H1 (cell line): Measurements from ENCODE around the gene PF4V1. TPM values are rescaled to one million over a fixed set of nuclear protein-coding genes. Genes with fewer than 3 reads are reported as not detected.

Experiments used
- CTCF ChIA-PET: fragments of 300-600 bp; sonication (Branson Sonifier 250); formaldehyde crosslinking; loops from one replicate; lab custom pipeline; 2021; ENCODE audit not compliant: partially characterized antibody; lab: Charles Lee
- POLR2A ChIA-PET: fragments of 300-600 bp; sonication (Branson Sonifier 250); formaldehyde crosslinking; loops from one replicate; lab custom pipeline; 2021; ENCODE audit warnings: inconsistent platforms; ENCODE audit not compliant: partially characterized antibody; lab: Charles Lee
- DNase-seq, 2 experiments: peaks; one replicate each; pipeline versions ENCODE4 v3.0.0 to v3.0.0-alpha.2; 2010 to 2022; ENCODE audit warnings: low spot score in 2 of 2, low read depth in 1 of 2, mixed read lengths in 1 of 2
- FAIRE-seq: peaks from 2 replicates; lab custom pipeline; 2011; peaks lifted over from hg19 to GRCh38; lab: Jason Lieb, UNC
- H2AFZ ChIP-seq: 2 replicates; pipeline ENCODE4 v1.8.1; 2012; ENCODE audit warnings: low read length, inconsistent platforms
- H2AK5ac ChIP-seq: 2 replicates; pipeline ENCODE4 v1.6.1; 2013; ENCODE audit warnings: low read depth, low read length
- H2BK120ac ChIP-seq: replicated peaks from 2 replicates; pipeline ENCODE3; 2013; ENCODE audit warnings: low read depth, low read length, inconsistent platforms
- H2BK12ac ChIP-seq: 2 replicates; pipeline ENCODE4 v1.6.1; 2013; ENCODE audit warnings: low read depth, low read length
- H2BK15ac ChIP-seq: 2 replicates; pipeline ENCODE4 v1.6.1; 2013; ENCODE audit warnings: low read length
- H2BK20ac ChIP-seq: 2 replicates; pipeline ENCODE4 v1.6.1; 2013; ENCODE audit warnings: low read length
- H2BK5ac ChIP-seq: 2 replicates; pipeline ENCODE4 v1.6.1; 2013; ENCODE audit warnings: low read depth, low read length
- H3K14ac ChIP-seq: 2 replicates; pipeline ENCODE4 v1.6.1; 2013; ENCODE audit warnings: inconsistent platforms; ENCODE audit not compliant: insufficient read length
- H3K18ac ChIP-seq: 2 replicates; pipeline ENCODE4 v1.6.1; 2013; ENCODE audit warnings: low read length; ENCODE audit errors: extremely low read depth
- H3K23ac ChIP-seq: 2 replicates; pipeline ENCODE4 v1.6.1; 2013; ENCODE audit warnings: inconsistent platforms; ENCODE audit not compliant: insufficient read length
- H3K23me2 ChIP-seq: 2 replicates; pipeline ENCODE4 v1.6.1; 2013; ENCODE audit warnings: low read depth, low read length
- H3K27ac ChIP-seq: 2 replicates; pipeline ENCODE4 v1.6.1; 2011; ENCODE audit warnings: low read depth, low read length, inconsistent platforms
- H3K27me3 ChIP-seq, 4 experiments: replicated peaks in 1 of 4; 1 replicate in 1 of 4; 2 replicates in 3 of 4; pipeline versions ENCODE4 v1.6.1 to v1.8.1; 2011 to 2013; ENCODE audit warnings: low read length in 3 of 4, mild to moderate bottlenecking in 3 of 4, inconsistent platforms in 2 of 4, mixed read lengths in 2 of 4, moderate library complexity in 1 of 4; ENCODE audit not compliant: control insufficient read depth in 3 of 4, insufficient read depth in 3 of 4; ENCODE audit errors: extremely low read depth in 1 of 4
- H3K36me3 ChIP-seq, 4 experiments: 2 replicates each; pipeline versions ENCODE4 v1.6.1 to v1.8.1; 2011 to 2013; ENCODE audit warnings: mild to moderate bottlenecking in 4 of 4, low read length in 3 of 4, moderate library complexity in 2 of 4, control low read depth in 1 of 4, inconsistent platforms in 1 of 4; ENCODE audit not compliant: insufficient read depth in 4 of 4, control insufficient read depth in 2 of 4
- H3K4ac ChIP-seq: replicated peaks from 2 replicates; pipeline ENCODE3; 2013; ENCODE audit warnings: low read length, low read depth, mixed read lengths, inconsistent platforms; ENCODE audit not compliant: insufficient read length
- H3K4me1 ChIP-seq, 4 experiments: replicated peaks in 1 of 4; 1 replicate in 1 of 4; 2 replicates in 3 of 4; pipeline versions ENCODE4 v1.6.1 to v1.8.1; 2011 to 2013; ENCODE audit warnings: low read length in 3 of 4, inconsistent platforms in 2 of 4, mixed read lengths in 1 of 4; ENCODE audit not compliant: insufficient read depth in 4 of 4, control insufficient read depth in 3 of 4
- H3K4me2 ChIP-seq, 2 experiments: 2 replicates each; pipeline versions ENCODE4 v1.6.1 to v1.8.1; 2011 to 2013; ENCODE audit warnings: low read depth in 2 of 2, low read length in 2 of 2, control low read depth in 1 of 2, inconsistent platforms in 1 of 2, mild to moderate bottlenecking in 1 of 2; ENCODE audit not compliant: insufficient read depth in 1 of 2
- H3K4me3 ChIP-seq, 4 experiments: fragments of 200-600, 300-600 bp in 1 of 4; sonication (generic), shearing (Covaris generic), sonication (Bioruptor Twin) in 1 of 4; 2 replicates each; pipeline versions ENCODE4 v1.5.1 to v1.8.1; 2011 to 2016; ENCODE audit warnings: low read length in 4 of 4, low read depth in 3 of 4, control low read depth in 2 of 4, inconsistent platforms in 2 of 4, mild to moderate bottlenecking in 2 of 4, mixed read lengths in 1 of 4, moderate library complexity in 1 of 4; ENCODE audit not compliant: insufficient read depth in 2 of 4; ENCODE audit errors: extremely low read depth in 1 of 4
- H3K56ac ChIP-seq: replicated peaks from 2 replicates; pipeline ENCODE3; 2013; ENCODE audit warnings: low read depth, mild to moderate bottlenecking, mixed read lengths, low read length, inconsistent platforms; ENCODE audit not compliant: insufficient read length
- H3K79me1 ChIP-seq: 2 replicates; pipeline ENCODE4 v1.6.1; 2013; ENCODE audit warnings: low read depth, low read length, control low read depth
- H3K79me2 ChIP-seq, 2 experiments: 2 replicates each; pipeline versions ENCODE4 v1.6.1 to v1.8.1; 2012 to 2013; ENCODE audit warnings: low read length in 2 of 2, mild to moderate bottlenecking in 2 of 2, inconsistent platforms in 1 of 2; ENCODE audit not compliant: insufficient read depth in 2 of 2, control insufficient read depth in 1 of 2
- H3K9ac ChIP-seq, 4 experiments: replicated peaks in 1 of 4; 1 replicate in 1 of 4; 2 replicates in 3 of 4; pipeline versions ENCODE4 v1.6.1 to v1.8.1; 2011 to 2013; ENCODE audit warnings: low read depth in 3 of 4, low read length in 3 of 4, control low read depth in 2 of 4, mild to moderate bottlenecking in 2 of 4, moderate library complexity in 2 of 4, inconsistent platforms in 1 of 4; ENCODE audit errors: extremely low read depth in 1 of 4
- H3K9me3 ChIP-seq, 2 experiments: 2 replicates each; pipeline versions ENCODE4 v1.6.1 to v1.8.1; 2012 to 2013; ENCODE audit warnings: mild to moderate bottlenecking in 2 of 2, moderate library complexity in 2 of 2, control low read depth in 1 of 2, inconsistent platforms in 1 of 2, low read depth in 1 of 2, low read length in 1 of 2, mixed read lengths in 1 of 2; ENCODE audit not compliant: insufficient read depth in 2 of 2
- H4K20me1 ChIP-seq, 2 experiments: replicated peaks in 1 of 2; 2 replicates each; pipeline versions ENCODE3 to v1.8.1; 2011 to 2013; ENCODE audit warnings: inconsistent platforms in 2 of 2, low read length in 2 of 2, mild to moderate bottlenecking in 1 of 2; ENCODE audit not compliant: insufficient read depth in 2 of 2, control insufficient read depth in 1 of 2
- H4K5ac ChIP-seq: 2 replicates; pipeline ENCODE4 v1.6.1; 2013; ENCODE audit warnings: low read length, low read depth, mixed read lengths, inconsistent platforms; ENCODE audit not compliant: insufficient read length
- H4K8ac ChIP-seq: 2 replicates; pipeline ENCODE4 v1.8.0; 2013; ENCODE audit warnings: mild to moderate bottlenecking, moderate library complexity, low read length, inconsistent platforms; ENCODE audit not compliant: insufficient read depth; ENCODE audit errors: extremely low read depth
- H4K91ac ChIP-seq: replicated peaks from 2 replicates; pipeline ENCODE3; 2013; ENCODE audit warnings: low read length, mixed read lengths, inconsistent platforms; ENCODE audit not compliant: insufficient read length
- SIRT6 ChIP-seq: IDR thresholded peaks from one replicate; pipeline ENCODE4 v1.7.1; 2012; ENCODE audit warnings: low read length, inconsistent platforms
- TAF1 ChIP-seq: IDR thresholded peaks from 2 replicates; pipeline ENCODE4 v1.6.1; 2011; ENCODE audit warnings: mild to moderate bottlenecking, low read depth, low read length
- YY1 ChIP-seq: IDR thresholded peaks from 2 replicates; pipeline ENCODE4 v1.6.1; 2011; ENCODE audit warnings: low read depth, mild to moderate bottlenecking, low read length
- WGBS, 2 experiments: shearing (Covaris generic) in 1 of 2; methylation state at CpG; one replicate each; pipeline versions ENCODE4 v1.1.6 to v1.1.7; 2013 to 2015; ENCODE audit warnings: low lambda C conversion rate in 2 of 2, mixed read lengths in 2 of 2, inconsistent platforms in 1 of 2, low coverage in 1 of 2, missing lambda C conversion rate in 1 of 2; ENCODE audit not compliant: insufficient replicate concordance in 2 of 2, insufficient coverage in 1 of 2, insufficient read length in 1 of 2; ENCODE audit errors: extremely low coverage in 1 of 2, missing lambda C conversion rate in 1 of 2; 5-methylcytosine and 5-hydroxymethylcytosine counted together
- polyA plus RNA-seq, 7 experiments: library from polyadenylated mRNA; depleted of rRNA in 3 of 7; stranded (reverse) in 5 of 7; unstranded in 2 of 7; fragments of >200 nt in 5 of 7; fragments of 200-250 nt in 2 of 7; gene quantifications; 1 replicate in 5 of 7; 2 replicates in 1 of 7; 4 replicates in 1 of 7; pipeline versions ENCODE4 v1.2.1 to v1.2.3, GENCODE V29; 2011 to 2013; ENCODE audit warnings: missing spikeins in 2 of 7, mixed read lengths in 2 of 7
- total RNA-seq: library from RNA; stranded (reverse); fragmentation: NEBNext Ultra II Directional; extraction: Animal tissue kit (Norgen Biotek cat#: 25700); gene quantifications from 2 replicates; pipeline ENCODE4 v1.2.1, GENCODE V29; 2021
- TF ChIP-seq, protein P1 (sequence below), 3 experiments: IDR thresholded peaks; 1 replicate in 2 of 3; 2 replicates in 1 of 3; pipeline versions ENCODE4 v1.5.1 to v1.6.1; 2011; ENCODE audit warnings: low read length in 3 of 3, mild to moderate bottlenecking in 3 of 3, inconsistent platforms in 2 of 3, low read depth in 1 of 3, moderate library complexity in 1 of 3; ENCODE audit not compliant: insufficient read depth in 1 of 3; ENCODE audit errors: control extremely low read depth in 1 of 3
- TF ChIP-seq, protein P2 (sequence below): IDR thresholded peaks from 2 replicates; pipeline ENCODE4 v1.6.1; 2011; ENCODE audit warnings: low read length, improper control_type of control experiment

The PF4V1 gene
- total and polyA plus RNA-seq, 2 of the 8 experiments (the other 6 are each of a cell fraction or from before 2014, with no cell fraction given), result not detected

DNA sequence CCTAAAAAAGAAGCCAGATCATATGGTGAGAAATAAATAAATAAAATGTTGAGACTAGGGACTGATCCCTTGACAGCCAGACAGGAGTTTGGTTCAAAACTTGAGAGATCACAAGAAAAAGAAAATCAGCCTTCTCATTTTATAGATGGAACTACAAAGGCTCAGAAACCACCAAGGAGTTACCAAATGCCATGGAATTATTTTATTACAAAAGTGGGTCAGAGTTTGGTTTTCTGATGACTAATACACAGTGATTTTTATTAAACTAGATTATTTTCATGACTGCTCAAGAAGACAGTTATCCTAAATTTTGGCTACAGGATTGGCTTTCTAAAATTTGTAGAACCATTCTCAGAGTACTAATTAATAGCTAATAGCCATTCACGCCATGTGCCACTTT, 22.3 kb downstream of the PF4V1 start:
- no peak overlapping the region for H3K23ac ChIP-seq
- H2BK12ac ChIP-seq, result no peak overlapping the region
- H3K56ac ChIP-seq, result no peak overlapping the region
- no peaks in the 10 kb centered on the region for H3K79me1 ChIP-seq
- WGBS, 2 experiments, result 100% methylated on average over 1 of the region's 1 CpG; no CpG with 5 or more reads in 1 of the 2 experiments
- H3K27me3 ChIP-seq, result peaks cover 0 to 1% (median 0%) of the 10 kb centered on the region in 4 experiments; a peak in 1 of 7 replicates
- H2BK20ac ChIP-seq, result no peak overlapping the region
- FAIRE-seq (no peak), DNase-seq (no peak)
- H3K23me2 ChIP-seq, result no peaks in the 10 kb centered on the region
- no peaks in the 10 kb centered on the region for H4K20me1 ChIP-seq
- H3K27ac ChIP-seq, result no peak overlapping the region
- no peak overlapping the region for H4K8ac ChIP-seq
- no peaks in the 10 kb centered on the region for H3K36me3 ChIP-seq
- no peak overlapping the region for H4K5ac ChIP-seq
- no peak overlapping the region for H3K4me2 ChIP-seq
- H3K79me2 ChIP-seq, result no peaks in the 10 kb centered on the region
- H3K4me3 ChIP-seq, result no peak overlapping the region
- H2BK5ac ChIP-seq, result no peak overlapping the region
- H2BK120ac ChIP-seq, result no peak overlapping the region
- H3K4ac ChIP-seq, result no peak overlapping the region
- ChIA-PET POLR2A (no interaction called here), CTCF (interaction anchor here (1.0 to 1.4 kb wide), 2 partner anchors 10 to 15 kb away, joined by 3 read pairs; no protein-coding TSS in a partner anchor)
- no peak for TF ChIP-seq SIRT6
- no peak for TF ChIP-seq YY1
- TF ChIP-seq, protein P1, sequence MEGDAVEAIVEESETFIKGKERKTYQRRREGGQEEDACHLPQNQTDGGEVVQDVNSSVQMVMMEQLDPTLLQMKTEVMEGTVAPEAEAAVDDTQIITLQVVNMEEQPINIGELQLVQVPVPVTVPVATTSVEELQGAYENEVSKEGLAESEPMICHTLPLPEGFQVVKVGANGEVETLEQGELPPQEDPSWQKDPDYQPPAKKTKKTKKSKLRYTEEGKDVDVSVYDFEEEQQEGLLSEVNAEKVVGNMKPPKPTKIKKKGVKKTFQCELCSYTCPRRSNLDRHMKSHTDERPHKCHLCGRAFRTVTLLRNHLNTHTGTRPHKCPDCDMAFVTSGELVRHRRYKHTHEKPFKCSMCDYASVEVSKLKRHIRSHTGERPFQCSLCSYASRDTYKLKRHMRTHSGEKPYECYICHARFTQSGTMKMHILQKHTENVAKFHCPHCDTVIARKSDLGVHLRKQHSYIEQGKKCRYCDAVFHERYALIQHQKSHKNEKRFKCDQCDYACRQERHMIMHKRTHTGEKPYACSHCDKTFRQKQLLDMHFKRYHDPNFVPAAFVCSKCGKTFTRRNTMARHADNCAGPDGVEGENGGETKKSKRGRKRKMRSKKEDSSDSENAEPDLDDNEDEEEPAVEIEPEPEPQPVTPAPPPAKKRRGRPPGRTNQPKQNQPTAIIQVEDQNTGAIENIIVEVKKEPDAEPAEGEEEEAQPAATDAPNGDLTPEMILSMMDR (IDR thresholded peaks at IDR 0.05; ENCODE audit: control extremely low read depth in 1 of 3, insufficient read depth in 1 of 3, low read depth in 1 of 3, low read length in 3 of 3), result no peak
- TF ChIP-seq, protein P2, sequence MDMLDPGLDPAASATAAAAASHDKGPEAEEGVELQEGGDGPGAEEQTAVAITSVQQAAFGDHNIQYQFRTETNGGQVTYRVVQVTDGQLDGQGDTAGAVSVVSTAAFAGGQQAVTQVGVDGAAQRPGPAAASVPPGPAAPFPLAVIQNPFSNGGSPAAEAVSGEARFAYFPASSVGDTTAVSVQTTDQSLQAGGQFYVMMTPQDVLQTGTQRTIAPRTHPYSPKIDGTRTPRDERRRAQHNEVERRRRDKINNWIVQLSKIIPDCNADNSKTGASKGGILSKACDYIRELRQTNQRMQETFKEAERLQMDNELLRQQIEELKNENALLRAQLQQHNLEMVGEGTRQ, result no peak
- TF ChIP-seq TAF1, result no peak
- H3K18ac ChIP-seq, result no peak overlapping the region
- H3K9ac ChIP-seq, result no peak overlapping the region
- no peak overlapping the region for H4K91ac ChIP-seq
- no peaks in the 10 kb centered on the region for H3K9me3 ChIP-seq
- H2AK5ac ChIP-seq, result no peak overlapping the region
- no peak overlapping the region for H2AFZ ChIP-seq
- H2BK15ac ChIP-seq, result no peak overlapping the region
- H3K14ac ChIP-seq, result no peak overlapping the region
- H3K4me1 ChIP-seq, result no peaks in the 10 kb centered on the region
